ENCODE results near the gene ZMYM4.

Gene ZMYM4

DNA sequence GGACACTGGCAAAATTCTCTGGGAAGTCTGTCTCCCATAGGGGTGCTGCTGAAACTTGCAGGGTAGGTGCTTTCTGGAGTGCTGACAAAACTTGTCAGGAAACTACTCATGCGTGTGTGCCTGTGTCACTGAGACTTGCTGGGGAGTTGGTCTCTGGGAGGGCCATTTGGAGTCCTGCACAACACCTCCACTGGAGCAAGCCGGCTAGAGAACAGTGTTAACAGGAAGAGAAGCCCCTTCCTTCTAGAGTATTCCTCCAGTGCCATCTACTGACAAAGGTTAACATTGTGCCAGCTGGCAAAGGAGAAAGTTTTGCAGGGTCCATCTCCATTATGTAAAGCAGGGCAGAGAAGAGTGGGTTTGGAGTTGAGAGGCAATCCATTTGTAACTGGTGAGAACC, 30.0 kb downstream of the ZMYM4 start:
- DNase-seq (ENCODE audit: low read depth), result peak; percentile 8
- TF ChIP-seq, protein P1, sequence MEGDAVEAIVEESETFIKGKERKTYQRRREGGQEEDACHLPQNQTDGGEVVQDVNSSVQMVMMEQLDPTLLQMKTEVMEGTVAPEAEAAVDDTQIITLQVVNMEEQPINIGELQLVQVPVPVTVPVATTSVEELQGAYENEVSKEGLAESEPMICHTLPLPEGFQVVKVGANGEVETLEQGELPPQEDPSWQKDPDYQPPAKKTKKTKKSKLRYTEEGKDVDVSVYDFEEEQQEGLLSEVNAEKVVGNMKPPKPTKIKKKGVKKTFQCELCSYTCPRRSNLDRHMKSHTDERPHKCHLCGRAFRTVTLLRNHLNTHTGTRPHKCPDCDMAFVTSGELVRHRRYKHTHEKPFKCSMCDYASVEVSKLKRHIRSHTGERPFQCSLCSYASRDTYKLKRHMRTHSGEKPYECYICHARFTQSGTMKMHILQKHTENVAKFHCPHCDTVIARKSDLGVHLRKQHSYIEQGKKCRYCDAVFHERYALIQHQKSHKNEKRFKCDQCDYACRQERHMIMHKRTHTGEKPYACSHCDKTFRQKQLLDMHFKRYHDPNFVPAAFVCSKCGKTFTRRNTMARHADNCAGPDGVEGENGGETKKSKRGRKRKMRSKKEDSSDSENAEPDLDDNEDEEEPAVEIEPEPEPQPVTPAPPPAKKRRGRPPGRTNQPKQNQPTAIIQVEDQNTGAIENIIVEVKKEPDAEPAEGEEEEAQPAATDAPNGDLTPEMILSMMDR (IDR thresholded peaks at IDR 0.05; ENCODE audit: low read depth, low read length, missing control alignments), result peak; percentile 56

DNA sequence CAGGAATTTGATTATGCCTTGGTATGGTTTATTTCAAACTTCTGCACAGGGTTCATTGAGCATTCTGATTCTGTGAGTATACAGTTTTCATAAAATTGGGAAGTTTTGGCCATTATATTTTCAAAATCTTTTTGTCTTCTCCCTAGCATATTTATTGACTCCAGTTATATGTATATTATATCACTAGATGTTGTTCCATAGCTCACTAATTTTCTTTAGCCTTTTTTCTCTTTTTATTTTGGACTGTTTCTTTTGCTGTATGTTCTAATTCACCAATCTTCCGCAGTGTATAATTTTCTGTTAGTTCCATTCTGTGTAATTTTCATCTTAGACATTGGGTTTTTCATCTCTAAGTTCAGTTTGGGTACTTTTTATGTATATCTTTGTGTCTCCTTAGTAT, 31.9 kb downstream of the ZMYM4 start:
- TF ChIP-seq, protein P1 (IDR thresholded peaks at IDR 0.05; ENCODE audit: low read depth, low read length, missing control alignments), result no peak
- H3K4me3 ChIP-seq (ENCODE audit: low read depth, low read length), result no peak overlapping the region
- no peak for DNase-seq (ENCODE audit: low read depth)

More for the DNA sequence above, 30.0 kb downstream of the ZMYM4 start:
- no peak overlapping the region for H3K4me3 ChIP-seq (ENCODE audit: low read depth, low read length)

DNA sequence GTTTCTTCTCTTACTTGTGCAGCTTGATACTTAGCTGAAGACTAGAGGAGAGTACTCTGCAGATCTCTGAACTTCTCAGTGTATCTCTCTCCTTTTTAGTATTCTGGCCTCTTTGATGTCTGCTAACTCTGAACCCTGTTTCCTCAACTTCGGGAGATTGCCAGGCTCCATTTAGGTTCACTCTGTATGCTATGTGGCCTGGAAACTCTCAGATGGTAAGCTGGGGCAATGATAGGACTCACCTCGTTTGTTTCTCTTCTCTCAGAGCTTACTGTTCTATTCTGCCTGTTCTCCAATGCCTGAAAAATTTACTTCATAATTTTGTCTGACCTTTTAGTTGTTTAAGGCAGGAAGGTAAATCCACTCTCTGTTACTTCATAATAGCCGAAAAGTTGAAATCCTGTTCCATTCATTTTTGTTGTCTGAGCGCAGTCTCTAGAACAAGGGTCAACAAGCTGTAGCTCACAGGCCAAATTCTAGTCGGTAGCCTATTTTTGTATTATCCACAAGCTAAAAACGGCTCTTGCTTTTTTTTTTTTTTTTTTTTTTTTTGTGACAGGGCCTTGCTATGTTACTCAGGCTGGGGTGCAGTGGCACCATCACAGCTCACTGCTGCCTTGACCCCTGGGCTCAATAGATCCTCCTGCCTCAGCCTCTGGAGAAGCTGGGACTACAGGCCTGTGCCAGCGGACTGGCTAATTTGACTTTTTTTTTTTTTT, 33.3 kb downstream of the ZMYM4 start:
- no peak overlapping the region for H3K4me3 ChIP-seq (ENCODE audit: low read depth, low read length)
- TF ChIP-seq, protein P1 (IDR thresholded peaks at IDR 0.05; ENCODE audit: low read depth, low read length, missing control alignments), result no peak
- no peak for DNase-seq (ENCODE audit: low read depth)

DNA sequence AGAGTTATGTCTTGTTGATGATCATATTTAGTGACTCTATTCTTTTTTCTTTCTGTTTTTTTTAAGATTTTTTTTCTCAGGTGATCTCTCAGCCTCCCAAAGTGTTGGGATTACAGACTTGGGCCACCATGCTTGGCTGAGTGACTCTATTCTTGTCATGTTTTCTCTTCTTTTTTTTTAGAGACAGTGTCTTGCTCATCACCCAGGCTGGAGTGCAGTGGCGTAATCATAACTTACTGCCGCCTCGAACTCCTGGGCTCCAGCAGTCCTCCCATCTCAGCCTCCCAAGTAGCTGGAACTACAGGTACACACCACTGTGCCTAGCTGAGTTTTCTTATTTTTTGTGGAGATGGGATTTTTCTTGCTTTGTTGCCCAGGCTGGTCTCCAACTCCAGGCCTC, 36.9 kb downstream of the ZMYM4 start:
- TF ChIP-seq, protein P1 (IDR thresholded peaks at IDR 0.05; ENCODE audit: low read depth, low read length, missing control alignments), result no peak
- no peak overlapping the region for H3K4me3 ChIP-seq (ENCODE audit: low read depth, low read length)
- DNase-seq (ENCODE audit: low read depth), result no peak

DNA sequence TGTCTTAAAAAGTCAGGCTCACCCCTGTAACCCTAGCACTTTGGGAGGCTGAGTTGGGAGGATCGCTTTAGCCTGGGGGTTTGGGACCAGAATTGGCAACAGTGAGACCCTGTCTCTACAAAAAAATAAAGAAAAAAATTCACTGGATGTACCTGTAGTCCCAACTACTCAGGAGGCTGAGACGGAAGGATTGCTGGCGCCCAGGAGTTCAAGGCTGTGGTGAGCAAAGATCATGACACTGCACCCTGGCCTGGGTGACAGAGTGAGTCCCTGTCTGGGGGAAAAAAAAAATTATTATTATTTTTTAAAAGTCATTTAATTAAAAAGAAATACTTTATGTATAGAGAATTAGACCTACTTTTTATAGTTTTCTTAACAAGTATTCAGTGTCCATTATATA, 47.1 kb downstream of the ZMYM4 start:
- no peak for DNase-seq (ENCODE audit: low read depth)
- H3K4me3 ChIP-seq (ENCODE audit: low read depth, low read length), result no peak overlapping the region
- TF ChIP-seq, protein P1 (IDR thresholded peaks at IDR 0.05; ENCODE audit: low read depth, low read length, missing control alignments), result no peak

DNA sequence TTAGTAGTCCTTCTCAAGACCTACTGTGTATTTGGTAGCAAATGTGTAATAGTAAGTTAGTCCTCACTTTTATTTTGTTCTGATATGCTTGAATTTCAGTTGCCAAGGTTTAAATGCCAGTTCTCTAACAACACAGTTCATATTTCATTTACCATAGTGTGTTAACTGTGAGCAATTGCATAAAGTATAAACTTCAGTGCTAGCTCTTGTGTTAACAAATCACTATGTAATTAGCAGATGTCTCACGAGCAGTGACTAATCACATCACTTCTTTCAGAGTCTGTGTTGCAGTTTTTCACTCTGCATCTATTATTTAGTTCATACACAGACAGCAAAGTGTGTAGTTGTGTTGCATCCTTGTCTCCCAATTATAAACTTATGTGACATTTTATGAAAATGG, 47.8 kb downstream of the ZMYM4 start:
- DNase-seq (ENCODE audit: low read depth), result no peak
- H3K4me3 ChIP-seq (ENCODE audit: low read depth, low read length), result no peak overlapping the region
- TF ChIP-seq, protein P1 (IDR thresholded peaks at IDR 0.05; ENCODE audit: low read depth, low read length, missing control alignments), result no peak
